H1 (cell line): Measurements from ENCODE around the gene WIPI1. TPM values are rescaled to one million over a fixed set of nuclear protein-coding genes. Genes with fewer than 3 reads are reported as not detected.

Experiments used
- CHD7 ChIP-seq: fragments of 300-600 bp; sonication (generic); IDR thresholded peaks from 2 replicates; pipeline ENCODE4 v1.7.1; 2012; ENCODE audit warnings: low read length, moderate library complexity, mild to moderate bottlenecking, inconsistent platforms; ENCODE audit not compliant: insufficient replicate concordance
- MAX ChIP-seq: IDR thresholded peaks from 2 replicates; pipeline ENCODE4 v1.6.1; 2012; ENCODE audit warnings: inconsistent platforms
- TAF7 ChIP-seq: optimal IDR thresholded peaks from 2 replicates; pipeline ENCODE3; 2011; ENCODE audit warnings: low read depth, mild to moderate bottlenecking, inconsistent platforms, low read length, moderate library complexity, borderline replicate concordance
- polyA plus RNA-seq, 7 experiments: library from polyadenylated mRNA; depleted of rRNA in 3 of 7; stranded (reverse) in 5 of 7; unstranded in 2 of 7; fragments of >200 nt in 5 of 7; fragments of 200-250 nt in 2 of 7; gene quantifications; 1 replicate in 5 of 7; 2 replicates in 1 of 7; 4 replicates in 1 of 7; pipeline versions ENCODE4 v1.2.1 to v1.2.3, GENCODE V29; 2011 to 2013; ENCODE audit warnings: missing spikeins in 2 of 7, mixed read lengths in 2 of 7
- total RNA-seq: library from RNA; stranded (reverse); fragmentation: NEBNext Ultra II Directional; extraction: Animal tissue kit (Norgen Biotek cat#: 25700); gene quantifications from 2 replicates; pipeline ENCODE4 v1.2.1, GENCODE V29; 2021

WIPI1 gene
- total and polyA plus RNA-seq, 2 of the 8 experiments (the other 6 are each of a cell fraction or from before 2014, with no cell fraction given), result 16.6 to 17.4 TPM

GRCh38 chr17:68383443-68384321, 73.6 kb downstream of the WIPI1 start (continued):
- TF ChIP-seq MAX (no peak), TAF7 (no peak), CHD7 (no peak)
